Type B pancreatic cell (in vitro differentiated cells): ENCODE results near the gene PRRC2B. TPM values are rescaled to one million over a fixed set of nuclear protein-coding genes. Genes with fewer than 3 reads are reported as not detected.

Source experiments
- DNase-seq: peaks from one replicate; pipeline ENCODE4 v3.0.0; 2021; ENCODE audit warnings: mixed read lengths; ENCODE audit not compliant: unreplicated experiment; ENCODE audit errors: extremely low spot score
- H3K27ac Mint-ChIP-seq: 2 replicates; pipeline ENCODE4 v1.8.0; 2021; ENCODE audit warnings: mild to moderate bottlenecking, mixed read lengths
- H3K27me3 Mint-ChIP-seq: 2 replicates; pipeline ENCODE4 v1.8.0; 2021; ENCODE audit warnings: mixed read lengths
- H3K36me3 Mint-ChIP-seq: 2 replicates; pipeline ENCODE4 v1.8.0; 2021; ENCODE audit warnings: mixed read lengths
- H3K4me1 Mint-ChIP-seq: one replicate; pipeline ENCODE4 v1.8.0; 2021; ENCODE audit warnings: mixed read lengths; ENCODE audit not compliant: unreplicated experiment
- H3K4me3 Mint-ChIP-seq: 2 replicates; pipeline ENCODE4 v1.8.0; 2021; ENCODE audit warnings: mild to moderate bottlenecking, mixed read lengths
- H3K9me3 Mint-ChIP-seq: 2 replicates; pipeline ENCODE4 v1.8.0; 2021; ENCODE audit warnings: mixed read lengths
- CTCF ChIP-seq: fragments of 200-600 bp; sonication (generic); conservative IDR thresholded peaks from 2 replicates; pipeline ENCODE4 v1.5.0; 2021; ENCODE audit warnings: antibody characterized with exemption, mild to moderate bottlenecking
- total RNA-seq: library from RNA; stranded (reverse); gene quantifications from 2 replicates; pipeline ENCODE4 v1.2.1, GENCODE V29; 2021; ENCODE audit warnings: low replicate concordance

PRRC2B gene
- total RNA-seq, 1 donor from 2014 or later: 300 TPM

GRCh38 chr9:131423171-131423581 lies 29.3 kb downstream of the PRRC2B start:
- DNase-seq: no peak

GRCh38 chr9:131426545-131426944 lies 32.7 kb downstream of the PRRC2B start:
- no peaks in the 10 kb centered on the region for H3K9me3 Mint-ChIP-seq
- no peak overlapping the region for H3K4me3 Mint-ChIP-seq
- H3K27ac Mint-ChIP-seq: peak overlapping the region; percentile 65
- no peaks in the 10 kb centered on the region for H3K27me3 Mint-ChIP-seq
- TF ChIP-seq CTCF: no peak
- peaks cover 18% of the 10 kb centered on the region for H3K36me3 Mint-ChIP-seq
- no peak for DNase-seq
- peaks cover 28% of the 10 kb centered on the region for H3K4me1 Mint-ChIP-seq

More at GRCh38 chr9:131423171-131423581, 29.3 kb downstream of the PRRC2B start:
- Mint-ChIP-seq H3K27me3 (no peaks in the 10 kb centered on the region), H3K36me3 (peaks cover 7% of the 10 kb centered on the region), H3K9me3 (no peaks in the 10 kb centered on the region), H3K4me3 (peak overlapping the region; percentile 68), H3K4me1 (peaks cover 46% of the 10 kb centered on the region), H3K27ac (peak overlapping the region; percentile 84)
- no peak for TF ChIP-seq CTCF

GRCh38 chr9:131429121-131430012 lies 35.5 kb downstream of the PRRC2B start:
- H3K27me3 Mint-ChIP-seq: no peaks in the 10 kb centered on the region
- no peak overlapping the region for H3K4me3 Mint-ChIP-seq
- H3K4me1 Mint-ChIP-seq: peaks cover 14% of the 10 kb centered on the region

GRCh38 chr9:131432050-131432449 lies 38.2 kb downstream of the PRRC2B start:
- H3K27ac Mint-ChIP-seq: no peak overlapping the region
- no peaks in the 10 kb centered on the region for H3K9me3 Mint-ChIP-seq
- peaks cover 35% of the 10 kb centered on the region for H3K36me3 Mint-ChIP-seq
- DNase-seq: no peak
- H3K4me3 Mint-ChIP-seq: no peak overlapping the region
- no peak for TF ChIP-seq CTCF
- no peaks in the 10 kb centered on the region for H3K27me3 Mint-ChIP-seq
- peaks cover 23% of the 10 kb centered on the region for H3K4me1 Mint-ChIP-seq

More at GRCh38 chr9:131429121-131430012, 35.5 kb downstream of the PRRC2B start:
- no peaks in the 10 kb centered on the region for H3K9me3 Mint-ChIP-seq
- DNase-seq: no peak
- peak overlapping the region; percentile 5 for H3K27ac Mint-ChIP-seq
- peaks cover 29% of the 10 kb centered on the region for H3K36me3 Mint-ChIP-seq
- no peak for TF ChIP-seq CTCF

GRCh38 chr9:131432597-131433301 lies 38.9 kb downstream of the PRRC2B start:
- Mint-ChIP-seq H3K4me3 (no peak overlapping the region), H3K9me3 (no peaks in the 10 kb centered on the region), H3K27me3 (no peaks in the 10 kb centered on the region), H3K27ac (no peak overlapping the region), H3K36me3 (peaks cover 34% of the 10 kb centered on the region), H3K4me1 (peaks cover 23% of the 10 kb centered on the region)
- TF ChIP-seq CTCF: no peak
- no peak for DNase-seq
